HUES64 (cell line): Measurements from ENCODE around the gene NIT1.

Experiments used
- H3K27ac ChIP-seq: 2 replicates; pipeline ENCODE4 v1.7.0; 2013; ENCODE audit warnings: low read depth, low read length, inconsistent platforms
- H3K27me3 ChIP-seq: 2 replicates; pipeline ENCODE4 v1.6.1; 2013; ENCODE audit warnings: mild to moderate bottlenecking, low read length; ENCODE audit not compliant: insufficient read depth
- H3K36me3 ChIP-seq: 2 replicates; pipeline ENCODE4 v1.6.1; 2013; ENCODE audit warnings: mild to moderate bottlenecking, low read length; ENCODE audit not compliant: insufficient read depth
- H3K4me1 ChIP-seq: 2 replicates; pipeline ENCODE4 v1.6.1; 2013; ENCODE audit warnings: mild to moderate bottlenecking, low read length, moderate library complexity; ENCODE audit not compliant: insufficient read depth
- H3K4me3 ChIP-seq: 2 replicates; pipeline ENCODE4 v1.5.1; 2013; ENCODE audit warnings: mild to moderate bottlenecking, low read length, moderate library complexity
- H3K9ac ChIP-seq: 2 replicates; pipeline ENCODE4 v1.6.1; 2013; ENCODE audit warnings: mild to moderate bottlenecking, low read depth, low read length
- H3K9me3 ChIP-seq: 2 replicates; pipeline ENCODE4 v1.6.1; 2013; ENCODE audit warnings: low read depth, low read length; ENCODE audit not compliant: insufficient read depth
- WGBS: fragments of 150-250, 120-280 bp; methylation state at CpG from one replicate; pipeline ENCODE4 v1.1.7; 2013; ENCODE audit warnings: missing lambda C conversion rate; 5-methylcytosine and 5-hydroxymethylcytosine counted together

Gene NIT1

GRCh38 chr1:161159087-161159912 is 41.4 kb downstream of the NIT1 start, which contains the start of gene USP21:
Gene USP21 (plus strand): TSS chr1:161159500. CDS start chr1:161160641, 1,141 bp downstream.
- WGBS: 2% methylated on average over 60 of the region's 60 CpGs
- peak within 1 kb of the TSS; percentile 80 for H3K27ac ChIP-seq

GRCh38 chr1:161159913-161160243 is 42.0 kb downstream of the NIT1 start:
- peaks cover 51% of the 10 kb centered on the region for H3K36me3 ChIP-seq
- H3K4me1 ChIP-seq: peaks cover 10% of the 10 kb centered on the region; the same call in 1 of the 2 replicates
- peak overlapping the region; percentile 84 for H3K9ac ChIP-seq
- no peaks in the 10 kb centered on the region for H3K27me3 ChIP-seq
- peak overlapping the region; percentile 75 for H3K4me3 ChIP-seq
- WGBS: 19% methylated on average over 11 of the region's 11 CpGs
- no peaks in the 10 kb centered on the region for H3K9me3 ChIP-seq
- peak overlapping the region; percentile 80 for H3K27ac ChIP-seq

More at GRCh38 chr1:161159087-161159912, 41.4 kb downstream of the NIT1 start, which contains the start of gene USP21:
- no peaks in the 10 kb centered on the region for H3K27me3 ChIP-seq
- H3K4me1 ChIP-seq: peaks cover 10% of the 10 kb centered on the region; the same call in 1 of the 2 replicates
- H3K9me3 ChIP-seq: no peaks in the 10 kb centered on the region
- H3K9ac ChIP-seq: peak within 1 kb of the TSS; percentile 84
- H3K4me3 ChIP-seq: peak within 1 kb of the TSS; percentile 75
- peaks cover 45% of the 10 kb centered on the region for H3K36me3 ChIP-seq

GRCh38 chr1:161160671-161161145 is 42.8 kb downstream of the NIT1 start:
- no peaks in the 10 kb centered on the region for H3K9me3 ChIP-seq
- H3K27ac ChIP-seq: no peak overlapping the region
- peaks cover 14% of the 10 kb centered on the region for H3K4me1 ChIP-seq
- H3K36me3 ChIP-seq: peaks cover 53% of the 10 kb centered on the region
- peak overlapping the region; percentile 75 for H3K4me3 ChIP-seq
- no peak overlapping the region for H3K9ac ChIP-seq
- WGBS: 94% methylated on average over 22 of the region's 22 CpGs
- no peaks in the 10 kb centered on the region for H3K27me3 ChIP-seq

GRCh38 chr1:161161652-161162051 is 43.7 kb downstream of the NIT1 start:
- Histone ChIP-seq H3K4me1 (peaks cover 14% of the 10 kb centered on the region), H3K27me3 (no peaks in the 10 kb centered on the region), H3K27ac (no peak overlapping the region), H3K36me3 (peaks cover 53% of the 10 kb centered on the region), H3K9me3 (no peaks in the 10 kb centered on the region), H3K9ac (no peak overlapping the region), H3K4me3 (no peak overlapping the region)
- 90% methylated on average over 5 of the region's 5 CpGs for WGBS

- H3K36me3 ChIP-seq: peaks cover 49% of the 10 kb centered on the region
- no peaks in the 10 kb centered on the region for H3K9me3 ChIP-seq
- H3K4me3 ChIP-seq: no peak overlapping the region
- H3K27ac ChIP-seq: no peak overlapping the region
- no peaks in the 10 kb centered on the region for H3K27me3 ChIP-seq
- WGBS: 85% methylated on average over 6 of the region's 7 CpGs
- no peak overlapping the region for H3K9ac ChIP-seq
- peaks cover 14% of the 10 kb centered on the region for H3K4me1 ChIP-seq
Measured at GRCh38 chr1:161162052-161162451, 44.1 kb downstream of the NIT1 start.

GRCh38 chr1:161162806-161163205 is 44.9 kb downstream of the NIT1 start:
- Histone ChIP-seq H3K4me1 (peaks cover 14% of the 10 kb centered on the region), H3K27me3 (no peaks in the 10 kb centered on the region), H3K27ac (no peak overlapping the region), H3K9ac (no peak overlapping the region), H3K9me3 (no peaks in the 10 kb centered on the region), H3K36me3 (peaks cover 41% of the 10 kb centered on the region), H3K4me3 (no peak overlapping the region)
- 97% methylated on average over 8 of the region's 10 CpGs for WGBS

- Histone ChIP-seq H3K9ac (no peak overlapping the region), H3K4me3 (no peak overlapping the region), H3K27ac (no peak overlapping the region), H3K36me3 (peaks cover 36% of the 10 kb centered on the region), H3K9me3 (no peaks in the 10 kb centered on the region), H3K4me1 (peaks cover 11% of the 10 kb centered on the region), H3K27me3 (no peaks in the 10 kb centered on the region)
- 98% methylated on average over 4 of the region's 5 CpGs for WGBS
Measured at GRCh38 chr1:161163793-161164192, 45.9 kb downstream of the NIT1 start.

- peak overlapping the region; percentile 87 for H3K4me3 ChIP-seq
- WGBS: 90% methylated on average over 10 of the region's 14 CpGs
- peaks cover 46% of the 10 kb centered on the region for H3K36me3 ChIP-seq
- H3K9ac ChIP-seq: peak overlapping the region; percentile 62
- H3K27ac ChIP-seq: no peak overlapping the region; the same call in 1 of the 2 replicates
- H3K27me3 ChIP-seq: no peaks in the 10 kb centered on the region
- H3K4me1 ChIP-seq: peaks cover 9% of the 10 kb centered on the region; the same call in 1 of the 2 replicates
- no peaks in the 10 kb centered on the region for H3K9me3 ChIP-seq
Measured at GRCh38 chr1:161164901-161165610, 47.2 kb downstream of the NIT1 start.

- peak within 1 kb of the TSS; percentile 87 for H3K4me3 ChIP-seq
- peaks cover 5% of the 10 kb centered on the region; the same call in 1 of the 2 replicates for H3K4me1 ChIP-seq
- H3K36me3 ChIP-seq: peaks cover 50% of the 10 kb centered on the region
- H3K9ac ChIP-seq: peak within 1 kb of the TSS; percentile 78
- no peaks in the 10 kb centered on the region for H3K27me3 ChIP-seq
- no peaks in the 10 kb centered on the region for H3K9me3 ChIP-seq
- WGBS: under 1% methylated on average over 54 of the region's 54 CpGs
- H3K27ac ChIP-seq: peak within 1 kb of the TSS; percentile 51
Measured at GRCh38 chr1:161165742-161166668, 48.1 kb downstream of the NIT1 start, which contains the start of gene PPOX. Gene PPOX (plus strand): TSS chr1:161166426. CDS start chr1:161166848, 422 bp downstream.
